Fibroblast of pulmonary artery (primary cell): Measurements from ENCODE around the gene PKD1L1.
"Not testable (repeated sequence)": the region's sequence is repeated elsewhere in the genome, so short reads cannot be mapped to it uniquely, and the experiment has no call there.

Experiments used
- DNase-seq: peaks from one replicate; pipeline ENCODE4 v3.0.0-alpha.2; 2010; ENCODE audit warnings: low read depth
- H3K4me3 ChIP-seq: replicated peaks from 2 replicates; pipeline ENCODE4 v1.5.1; 2011; ENCODE audit warnings: low read depth, mild to moderate bottlenecking, control low read depth, low read length, moderate library complexity
- CTCF ChIP-seq: IDR thresholded peaks from 2 replicates; pipeline ENCODE4 v1.5.1; 2011; ENCODE audit warnings: mild to moderate bottlenecking, control low read depth, low read length, inconsistent platforms; ENCODE audit errors: missing control alignments

Gene PKD1L1

GRCh38 chr7:47949703-47950102 is 1.4 kb upstream of the PKD1L1 start:
- DNase-seq, result no peak
- no peak for TF ChIP-seq CTCF
- no peak overlapping the region for H3K4me3 ChIP-seq

GRCh38 chr7:47947355-47947749 is 914 bp downstream of the PKD1L1 start:
- no peak for TF ChIP-seq CTCF
- no peak overlapping the region for H3K4me3 ChIP-seq
- no peak for DNase-seq

- TF ChIP-seq CTCF, result no peak
- H3K4me3 ChIP-seq, result no peak overlapping the region
- no peak for DNase-seq
These were observed 1.5 kb downstream of the PKD1L1 start for GRCh38 chr7:47946581-47947354.

- no peak overlapping the region for H3K4me3 ChIP-seq
- DNase-seq, result peak; percentile 75
- TF ChIP-seq CTCF, result peak; percentile 79
These were observed 2.8 kb downstream of the PKD1L1 start for GRCh38 chr7:47945261-47946015.

- DNase-seq, result no peak
- no peak overlapping the region for H3K4me3 ChIP-seq
- no peak for TF ChIP-seq CTCF
These were observed 3.6 kb downstream of the PKD1L1 start for GRCh38 chr7:47944536-47945260.

- no peak overlapping the region for H3K4me3 ChIP-seq
- DNase-seq, result no peak
- TF ChIP-seq CTCF, result no peak
These were observed 4.4 kb downstream of the PKD1L1 start for GRCh38 chr7:47943676-47944474.

GRCh38 chr7:47942651-47943050 is 5.6 kb downstream of the PKD1L1 start:
- not testable (repeated sequence) for H3K4me3 ChIP-seq, DNase-seq
